ENCODE data around the gene EIF3D. TPM values are rescaled to one million over a fixed set of nuclear protein-coding genes. Genes with fewer than 3 reads are reported as not detected.
A peak's percentile ranks its signal among the peaks of the same experiment; 100 is the strongest.

EIF3D gene
- total and polyA plus RNA-seq, 9 of the 15 experiments (the other 6 are each of a cell fraction or from before 2014, with no cell fraction given): 191 to 422 (median 279) TPM

DNA sequence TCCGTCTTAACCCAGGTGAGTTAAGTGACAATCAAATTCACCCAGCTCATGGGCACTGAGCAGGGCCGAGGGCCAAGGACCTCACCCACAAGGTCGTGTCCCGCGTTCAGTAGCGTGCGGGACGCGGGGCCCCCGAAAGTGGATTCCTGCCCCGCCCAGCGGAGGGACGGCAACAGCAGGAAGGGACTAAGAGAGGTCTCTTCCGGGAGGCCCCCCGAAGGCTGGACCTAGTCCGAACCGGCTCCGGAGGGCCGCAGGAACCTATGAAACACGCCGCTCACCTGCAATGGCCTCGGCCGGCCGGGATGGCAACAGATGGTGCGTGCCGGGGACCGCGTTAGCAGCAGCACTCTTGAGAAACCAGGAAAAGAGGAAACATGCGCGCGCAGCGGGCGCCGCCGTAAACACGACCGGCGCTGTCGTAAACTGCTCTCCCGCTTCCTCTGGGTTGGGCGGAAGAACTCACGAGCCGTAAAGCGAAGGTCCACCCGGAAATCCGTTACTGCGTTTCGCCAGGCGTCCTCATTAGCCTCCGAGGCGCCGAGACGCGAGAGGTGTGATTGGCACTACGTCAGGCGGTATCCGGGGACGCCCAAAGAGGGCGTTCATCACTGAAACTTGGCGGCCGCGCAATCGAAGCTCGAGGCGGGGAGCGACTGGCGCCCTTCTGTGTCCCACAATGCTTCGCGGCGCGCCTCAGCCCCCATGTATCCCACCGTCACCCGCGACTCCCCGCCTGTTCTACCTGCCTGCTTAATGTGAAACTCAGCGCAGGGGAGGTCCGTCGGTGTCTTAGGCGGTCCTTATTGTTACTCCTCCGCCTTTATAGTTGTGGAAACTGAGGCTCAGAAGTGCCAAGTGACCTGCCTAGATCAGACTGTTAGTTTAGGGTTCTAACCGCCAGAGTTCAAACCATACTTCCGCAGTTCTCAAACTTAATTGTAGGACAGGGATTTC, at the start of gene EIF3D (continued):
- TF ChIP-seq CBFA2T2 (conservative IDR thresholded peaks at IDR 0.05): no peak
- TF ChIP-seq ZNF12 (CRISPR knock-in tag; IDR thresholded peaks at IDR 0.05): no peak; the same call in 1 of the 2 replicates
- no peak for TF ChIP-seq SNIP1 (IDR thresholded peaks at IDR 0.05; ENCODE audit: low read depth)
- TF ChIP-seq, protein P1, sequence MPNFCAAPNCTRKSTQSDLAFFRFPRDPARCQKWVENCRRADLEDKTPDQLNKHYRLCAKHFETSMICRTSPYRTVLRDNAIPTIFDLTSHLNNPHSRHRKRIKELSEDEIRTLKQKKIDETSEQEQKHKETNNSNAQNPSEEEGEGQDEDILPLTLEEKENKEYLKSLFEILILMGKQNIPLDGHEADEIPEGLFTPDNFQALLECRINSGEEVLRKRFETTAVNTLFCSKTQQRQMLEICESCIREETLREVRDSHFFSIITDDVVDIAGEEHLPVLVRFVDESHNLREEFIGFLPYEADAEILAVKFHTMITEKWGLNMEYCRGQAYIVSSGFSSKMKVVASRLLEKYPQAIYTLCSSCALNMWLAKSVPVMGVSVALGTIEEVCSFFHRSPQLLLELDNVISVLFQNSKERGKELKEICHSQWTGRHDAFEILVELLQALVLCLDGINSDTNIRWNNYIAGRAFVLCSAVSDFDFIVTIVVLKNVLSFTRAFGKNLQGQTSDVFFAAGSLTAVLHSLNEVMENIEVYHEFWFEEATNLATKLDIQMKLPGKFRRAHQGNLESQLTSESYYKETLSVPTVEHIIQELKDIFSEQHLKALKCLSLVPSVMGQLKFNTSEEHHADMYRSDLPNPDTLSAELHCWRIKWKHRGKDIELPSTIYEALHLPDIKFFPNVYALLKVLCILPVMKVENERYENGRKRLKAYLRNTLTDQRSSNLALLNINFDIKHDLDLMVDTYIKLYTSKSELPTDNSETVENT (CRISPR knock-in tag; IDR thresholded peaks at IDR 0.05): no peak
- no peak for TF ChIP-seq ZNF445 (CRISPR knock-in tag; IDR thresholded peaks at IDR 0.05; ENCODE audit: low read depth)
- TF ChIP-seq ZNF253 (CRISPR knock-in tag; conservative IDR thresholded peaks at IDR 0.05): no peak
- TF ChIP-seq SMAD4 (CRISPR knock-in tag; conservative IDR thresholded peaks at IDR 0.05): peak; percentile 29; the same call in 1 of the 2 replicates
- no peak for TF ChIP-seq POLR3A (IDR thresholded peaks at IDR 0.05; ENCODE audit: borderline replicate concordance, extremely low read depth, insufficient read depth, insufficient read length)
- TF ChIP-seq PCBP1 (IDR thresholded peaks at IDR 0.05; ENCODE audit: low read depth, low read length, poor library complexity, severe bottlenecking): no peak
- TF ChIP-seq SMARCE1 (IDR thresholded peaks at IDR 0.05): no peak
- TF ChIP-seq ZNF282 (CRISPR knock-in tag; IDR thresholded peaks at IDR 0.05): no peak
- no peak for TF ChIP-seq MAFK (IDR thresholded peaks at IDR 0.05; ENCODE audit: low read length)
- TF ChIP-seq, protein P2, sequence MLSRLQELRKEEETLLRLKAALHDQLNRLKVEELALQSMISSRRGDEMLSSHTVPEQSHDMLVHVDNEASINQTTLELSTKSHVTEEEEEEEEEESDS (CRISPR knock-in tag; IDR thresholded peaks at IDR 0.05): no peak
- peak; percentile 76 for TF ChIP-seq RB1 (IDR thresholded peaks at IDR 0.05; ENCODE audit: low read depth)
- no peak for TF ChIP-seq CC2D1A (IDR thresholded peaks at IDR 0.05)
- TF ChIP-seq, protein P3, sequence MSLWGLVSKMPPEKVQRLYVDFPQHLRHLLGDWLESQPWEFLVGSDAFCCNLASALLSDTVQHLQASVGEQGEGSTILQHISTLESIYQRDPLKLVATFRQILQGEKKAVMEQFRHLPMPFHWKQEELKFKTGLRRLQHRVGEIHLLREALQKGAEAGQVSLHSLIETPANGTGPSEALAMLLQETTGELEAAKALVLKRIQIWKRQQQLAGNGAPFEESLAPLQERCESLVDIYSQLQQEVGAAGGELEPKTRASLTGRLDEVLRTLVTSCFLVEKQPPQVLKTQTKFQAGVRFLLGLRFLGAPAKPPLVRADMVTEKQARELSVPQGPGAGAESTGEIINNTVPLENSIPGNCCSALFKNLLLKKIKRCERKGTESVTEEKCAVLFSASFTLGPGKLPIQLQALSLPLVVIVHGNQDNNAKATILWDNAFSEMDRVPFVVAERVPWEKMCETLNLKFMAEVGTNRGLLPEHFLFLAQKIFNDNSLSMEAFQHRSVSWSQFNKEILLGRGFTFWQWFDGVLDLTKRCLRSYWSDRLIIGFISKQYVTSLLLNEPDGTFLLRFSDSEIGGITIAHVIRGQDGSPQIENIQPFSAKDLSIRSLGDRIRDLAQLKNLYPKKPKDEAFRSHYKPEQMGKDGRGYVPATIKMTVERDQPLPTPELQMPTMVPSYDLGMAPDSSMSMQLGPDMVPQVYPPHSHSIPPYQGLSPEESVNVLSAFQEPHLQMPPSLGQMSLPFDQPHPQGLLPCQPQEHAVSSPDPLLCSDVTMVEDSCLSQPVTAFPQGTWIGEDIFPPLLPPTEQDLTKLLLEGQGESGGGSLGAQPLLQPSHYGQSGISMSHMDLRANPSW (CRISPR knock-in tag; IDR thresholded peaks at IDR 0.05): no peak
- no peak for TF ChIP-seq HMGXB4 (CRISPR knock-in tag; IDR thresholded peaks at IDR 0.05)
- peak; percentile 55 for TF ChIP-seq HNRNPLL (IDR thresholded peaks at IDR 0.05; ENCODE audit: low read depth, low read length, poor library complexity, severe bottlenecking)
- no peak; the same call in 1 of the 2 replicates for TF ChIP-seq POLR2AphosphoS2 (IDR thresholded peaks at IDR 0.05; ENCODE audit: low read length)
- TF ChIP-seq ZNF77 (CRISPR knock-in tag; IDR thresholded peaks at IDR 0.05): no peak
- no peak for TF ChIP-seq PRPF4 (IDR thresholded peaks at IDR 0.05; ENCODE audit: insufficient read depth, low read depth, low read length, poor library complexity, severe bottlenecking)
- TF ChIP-seq ARNT (IDR thresholded peaks at IDR 0.05): 0 out of 4 replicates have a peak, but pooled peaks of 1 of the 2 experiments have one; percentile 50

Data from K562 (cell line).